ENCODE measurements around the gene CYP1B1. TPM values are rescaled to one million over a fixed set of nuclear protein-coding genes. Genes with fewer than 3 reads are reported as not detected.

Gene CYP1B1
- total RNA-seq = 2.7 and 4.0 TPM in 2 replicates

DNA sequence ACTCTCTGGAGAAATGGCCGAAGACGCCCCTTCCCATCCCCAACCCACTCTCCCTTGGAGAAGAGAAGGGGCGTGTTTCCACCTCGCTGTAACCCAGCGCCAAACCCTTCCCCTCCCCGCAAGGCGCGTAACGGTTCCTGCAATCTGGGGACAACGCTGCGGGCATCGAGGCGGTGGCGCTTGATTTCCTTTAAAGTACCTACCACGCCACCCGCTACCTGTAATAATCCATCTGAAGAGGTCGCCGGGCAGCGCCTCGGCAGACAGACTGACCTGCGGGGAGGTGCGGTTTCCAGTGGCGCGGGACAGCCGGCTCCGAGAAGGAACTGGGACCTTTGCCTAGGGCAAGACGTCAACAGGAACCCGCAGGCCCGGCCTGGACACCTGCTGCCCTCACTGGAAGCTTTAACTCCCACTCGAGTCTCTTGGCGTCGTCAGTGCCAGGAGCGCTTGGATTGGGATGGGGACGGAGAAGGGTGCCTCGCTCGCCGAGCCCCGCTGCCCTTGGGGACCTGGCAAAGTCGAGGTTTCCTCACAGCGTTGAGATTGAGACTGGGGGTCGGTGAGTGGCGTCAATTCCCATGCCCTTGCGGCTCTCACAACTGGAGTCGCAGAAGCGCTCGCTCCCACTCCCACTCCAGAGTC lies at the start of gene CYP1B1:
Gene CYP1B1 (minus strand): TSS at position 645 of the 645 bp plus-strand sequence. CDS start 763 bp downstream, outside the sequence.

Other genes with a start within 250 kb of the CYP1B1 start
- 3.2 and 3.7 TPM in 2 replicates for gene RMDN2, start 150.9 kb downstream of the CYP1B1 start, total RNA-seq